Measurements from ENCODE around the gene MDK. TPM values are rescaled to one million over a fixed set of nuclear protein-coding genes. Genes with fewer than 3 reads are reported as not detected.
A peak's percentile ranks its signal among the peaks of the same experiment; 100 is the strongest.

Gene MDK
- polyA plus RNA-seq, 2 of the 4 experiments (the other 2 are of a cell fraction), result 13.6 to 18.4 TPM

GRCh38 chr11:46357483-46357936 is 24.0 kb upstream of the MDK start:
- POLR2A ChIA-PET, result no interaction called here
- no peak overlapping the region for H3K4me3 ChIP-seq
- 95% methylated on average over 11 of the region's 11 CpGs for WGBS (ENCODE audit: missing lambda C conversion rate)
- no peak for DNase-seq (ENCODE audit: low read depth in 1 of 2, low spot score in 1 of 2)
- no peak for TF ChIP-seq REST (IDR thresholded peaks at IDR 0.05)
- no peak for TF ChIP-seq CTCF (IDR thresholded peaks at IDR 0.05)
- TF ChIP-seq HES2 (IDR thresholded peaks at IDR 0.05), result no peak
- TF ChIP-seq CBX8 (IDR thresholded peaks at IDR 0.05), result no peak
- H3K27ac ChIP-seq, result no peak overlapping the region
- H3K9me3 ChIP-seq, result no peaks in the 10 kb centered on the region
- peak in 1 of 2 experiments; percentile 25; a peak in 1 of 6 replicates for ATAC-seq
- CTCF ChIA-PET, result interaction anchor here (0.6 to 25.2 kb wide), 9 partner anchors 10 to 181 kb away, joined by 3 to 325 read pairs (median 4); partner anchors contain the start of gene DGKZ
- no peak overlapping the region for H3K4me2 ChIP-seq
- peaks cover under 1% of the 10 kb centered on the region; the same call in 2 of the 3 replicates for H3K4me1 ChIP-seq
- no peak for FAIRE-seq

- Histone ChIP-seq H3K4me2 (no peak overlapping the region), H3K4me1 (peaks cover 10% of the 10 kb centered on the region), H3K4me3 (no peak overlapping the region), H3K27ac (no peak overlapping the region), H3K9me3 (no peaks in the 10 kb centered on the region)
- no peak for DNase-seq (ENCODE audit: low read depth in 1 of 2, low spot score in 1 of 2)
- 87% methylated on average over 1 of the region's 1 CpG for WGBS (ENCODE audit: missing lambda C conversion rate)
- ATAC-seq, result no peak
- CTCF ChIA-PET, result interaction anchor here (0.6 to 25.2 kb wide), 5 partner anchors 7 to 121 kb away, joined by 3 to 325 read pairs (median 7); partner anchors contain the start of genes CHRM4 and DGKZ
- FAIRE-seq, result no peak
- POLR2A ChIA-PET, result no interaction called here
- TF ChIP-seq USF2 (IDR thresholded peaks at IDR 0.05) (no peak), CEBPB (IDR thresholded peaks at IDR 0.05) (no peak), BCL3 (IDR thresholded peaks at IDR 0.05) (no peak), CBX8 (IDR thresholded peaks at IDR 0.05) (no peak), SMC3 (IDR thresholded peaks at IDR 0.05) (no peak)
These were observed 21.5 kb upstream of the MDK start for GRCh38 chr11:46359953-46360352.

- ATAC-seq (no peak), DNase-seq (ENCODE audit: low read depth in 1 of 2, low spot score in 1 of 2) (no peak), FAIRE-seq (no peak)
- Histone ChIP-seq H3K4me1 (peaks cover 10% of the 10 kb centered on the region), H3K9me3 (no peaks in the 10 kb centered on the region), H3K4me2 (no peak overlapping the region), H3K27ac (no peak overlapping the region), H3K4me3 (no peak overlapping the region)
- TF ChIP-seq MYC (IDR thresholded peaks at IDR 0.05; ENCODE audit: borderline replicate concordance, low read length) (no peak), CHD2 (IDR thresholded peaks at IDR 0.05; ENCODE audit: low read length, partially characterized antibody) (no peak), EHMT2 (IDR thresholded peaks at IDR 0.05; ENCODE audit: low read depth) (no peak), ELK1 (IDR thresholded peaks at IDR 0.05; ENCODE audit: low read depth, low read length) (no peak), RARB (CRISPR knock-in tag; IDR thresholded peaks at IDR 0.05) (no peak), NPAS2 (CRISPR knock-in tag; IDR thresholded peaks at IDR 0.05; ENCODE audit: borderline replicate concordance) (no peak)
- ChIA-PET POLR2A (no interaction called here), CTCF (interaction anchor here (1.2 to 25.2 kb wide), 6 partner anchors 6 to 31 kb away, joined by 4 to 325 read pairs (median 6); partner anchors contain the start of genes CHRM4 and DGKZ)
- 82% methylated on average over 7 of the region's 7 CpGs for WGBS (ENCODE audit: missing lambda C conversion rate)
These were observed 20.6 kb upstream of the MDK start for GRCh38 chr11:46360878-46361277.

All from A549 (cell line).